ENCODE data around the gene UQCR10. TPM values are rescaled to one million over a fixed set of nuclear protein-coding genes. Genes with fewer than 3 reads are reported as not detected.

UQCR10 gene
- total RNA-seq, 1 donor from 2014 or later = 86.3 TPM

- no peak for TF ChIP-seq CTCF (IDR thresholded peaks at IDR 0.05)
- DNase-seq (no peak), ATAC-seq (no peak)
- intact Hi-C loops (cut with DNase I) = no loop called here
- H3K4me3 ChIP-seq = no peak overlapping the region
- H3K9me3 ChIP-seq = no peaks in the 10 kb centered on the region
- H3K27me3 ChIP-seq = no peaks in the 10 kb centered on the region
- peaks cover 24% of the 10 kb centered on the region for H3K36me3 ChIP-seq
- no peak overlapping the region for H3K27ac ChIP-seq
- H3K4me1 ChIP-seq = no peaks in the 10 kb centered on the region
Measured at GRCh38 chr22:29738118-29738815, 28.9 kb upstream of the UQCR10 start.

- no peaks in the 10 kb centered on the region for H3K4me1 ChIP-seq
- H3K27me3 ChIP-seq = no peaks in the 10 kb centered on the region
- H3K27ac ChIP-seq = no peak overlapping the region
- ATAC-seq (no peak), DNase-seq (no peak)
- intact Hi-C loops (cut with DNase I) = no loop called here
- no peak overlapping the region for H3K4me3 ChIP-seq
- no peak for TF ChIP-seq CTCF (IDR thresholded peaks at IDR 0.05)
- peaks cover 24% of the 10 kb centered on the region for H3K36me3 ChIP-seq
- no peaks in the 10 kb centered on the region for H3K9me3 ChIP-seq
Measured at GRCh38 chr22:29739346-29739875, 27.8 kb upstream of the UQCR10 start.

- no peak for TF ChIP-seq CTCF (IDR thresholded peaks at IDR 0.05)
- H3K4me3 ChIP-seq = no peak overlapping the region
- H3K9me3 ChIP-seq = no peaks in the 10 kb centered on the region
- no peaks in the 10 kb centered on the region for H3K27me3 ChIP-seq
- peaks cover 25% of the 10 kb centered on the region for H3K36me3 ChIP-seq
- H3K4me1 ChIP-seq = no peaks in the 10 kb centered on the region
- ATAC-seq (no peak), DNase-seq (no peak)
- H3K27ac ChIP-seq = no peak overlapping the region
- intact Hi-C loops (cut with DNase I) = no loop called here
Measured at GRCh38 chr22:29740216-29740615, 27.0 kb upstream of the UQCR10 start.

- no peak for TF ChIP-seq CTCF (IDR thresholded peaks at IDR 0.05)
- intact Hi-C loops (cut with DNase I) = no loop called here
- peaks cover 37% of the 10 kb centered on the region for H3K36me3 ChIP-seq
- no peaks in the 10 kb centered on the region for H3K9me3 ChIP-seq
- DNase-seq (no peak), ATAC-seq (no peak)
- H3K4me3 ChIP-seq = no peak overlapping the region
- no peaks in the 10 kb centered on the region for H3K27me3 ChIP-seq
- H3K4me1 ChIP-seq = no peaks in the 10 kb centered on the region
- no peak overlapping the region for H3K27ac ChIP-seq
Measured at GRCh38 chr22:29741926-29742325, 25.2 kb upstream of the UQCR10 start.

- ATAC-seq = no peak
- Histone ChIP-seq H3K4me3 (no peak overlapping the region), H3K4me1 (no peaks in the 10 kb centered on the region), H3K36me3 (peaks cover 41% of the 10 kb centered on the region), H3K27ac (no peak overlapping the region), H3K27me3 (no peaks in the 10 kb centered on the region), H3K9me3 (no peaks in the 10 kb centered on the region)
- no peak for TF ChIP-seq CTCF (IDR thresholded peaks at IDR 0.05)
- DNase-seq = no peak
- intact Hi-C loops (cut with DNase I) = no loop called here
Measured at GRCh38 chr22:29742326-29742725, 24.8 kb upstream of the UQCR10 start.
